Activated CD4-positive, alpha-beta T cell treated with anti-CD3 and anti-CD28 coated beads, Interleukin-10, Interleukin-2, amounts not matched to agents 100 ng/mL and 50 ng/mL, durations not matched to agents 16 hours and 8 hours (primary cell): ENCODE results near the gene SYNJ2.

Source experiments
- DNase-seq: peaks from one replicate; pipeline ENCODE4 v3.0.0-alpha.2; 2020

Gene SYNJ2

DNA sequence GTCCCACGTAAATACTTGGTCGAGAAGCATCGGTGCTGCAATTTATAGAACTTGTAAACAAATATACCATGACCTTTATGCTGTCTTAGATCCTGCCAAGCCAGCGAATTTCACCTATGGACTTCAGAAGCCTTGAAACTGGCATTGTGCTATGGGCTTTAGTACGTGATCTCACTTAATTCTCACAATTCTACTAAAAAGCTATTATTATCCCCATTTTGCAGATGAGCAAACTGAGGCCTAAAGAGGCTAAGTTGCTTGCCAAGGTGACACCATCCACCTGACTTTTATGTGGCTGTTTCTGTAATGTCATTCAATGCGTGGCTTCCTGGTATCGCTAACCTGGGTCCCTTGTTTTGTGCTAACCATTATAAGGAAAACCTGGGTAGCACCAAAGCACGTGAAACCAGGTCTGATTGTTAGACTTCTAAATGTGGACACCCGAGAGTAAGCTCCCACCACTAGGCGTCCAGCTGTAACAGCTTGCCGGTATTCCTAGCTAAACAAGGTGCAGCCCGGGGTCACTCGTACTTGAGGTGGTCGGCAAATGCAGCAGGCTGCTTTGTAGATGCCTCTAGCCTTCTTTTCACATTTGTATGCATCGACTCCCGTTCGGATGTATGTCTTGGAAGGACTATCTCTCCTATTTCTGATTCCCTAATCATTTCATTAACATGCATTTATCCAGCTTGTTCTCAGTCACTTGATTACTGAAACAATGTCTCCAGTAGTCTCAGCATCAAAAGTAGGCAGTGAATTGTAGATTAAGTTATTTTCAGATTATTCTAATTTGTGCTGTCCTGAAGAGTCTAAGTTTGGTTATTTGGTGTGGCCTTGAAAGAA lies 1.1 kb downstream of the SYNJ2 start:
- peak; percentile 14 for DNase-seq

DNA sequence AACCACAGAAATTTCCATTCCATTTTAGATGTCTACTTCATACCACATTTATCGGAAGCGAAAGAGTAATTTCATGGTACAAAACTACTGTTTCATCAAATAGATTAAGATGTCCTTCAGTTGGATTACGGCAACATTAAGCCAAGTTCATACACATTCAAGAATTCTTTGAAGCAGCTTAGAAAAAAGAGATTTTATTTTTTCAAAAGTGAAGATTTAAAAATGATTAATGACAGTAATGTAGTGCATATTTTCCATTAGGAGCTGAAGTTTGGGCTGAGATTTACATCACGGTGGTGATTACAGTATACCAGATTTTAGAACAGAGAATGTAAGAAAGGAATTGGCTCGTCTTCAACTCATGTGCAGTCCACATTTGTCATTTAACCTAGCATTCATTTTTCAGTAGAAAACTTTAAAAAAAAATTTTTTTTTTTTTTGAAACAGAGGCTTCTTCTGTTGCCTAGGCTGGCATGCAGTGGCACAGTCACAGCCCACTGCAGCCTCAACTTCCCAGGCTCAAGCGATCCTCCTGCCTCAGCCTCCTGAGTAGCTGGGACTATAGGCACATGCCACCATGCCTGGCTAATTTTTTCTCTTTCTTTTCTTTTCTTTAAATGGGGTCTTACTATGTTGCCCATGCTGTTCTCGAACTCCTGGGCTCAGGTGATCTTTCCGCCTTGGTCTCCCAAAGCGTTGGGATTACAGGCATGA lies 1.9 kb downstream of the SYNJ2 start:
- peak; percentile 8 for DNase-seq

DNA sequence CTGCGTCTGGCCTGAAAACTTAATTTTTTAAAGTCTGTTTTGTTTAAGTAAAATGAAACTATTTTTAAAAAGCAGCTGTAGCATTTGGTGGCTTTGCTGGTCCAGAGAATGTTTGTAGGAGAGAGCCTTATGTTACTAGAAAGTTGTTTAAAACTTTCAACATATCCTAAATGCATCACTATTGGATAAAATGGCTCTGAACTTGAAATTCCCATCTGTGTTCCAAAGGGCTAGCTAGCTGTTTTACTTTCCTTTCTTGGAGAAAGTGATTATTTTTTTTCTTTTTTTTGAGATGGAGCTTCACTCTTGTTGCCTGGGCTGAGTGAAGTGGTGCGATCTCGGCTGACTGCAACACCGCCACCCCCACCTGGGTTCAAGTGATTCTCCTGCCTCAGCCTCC lies 2.5 kb downstream of the SYNJ2 start:
- DNase-seq = no peak

DNA sequence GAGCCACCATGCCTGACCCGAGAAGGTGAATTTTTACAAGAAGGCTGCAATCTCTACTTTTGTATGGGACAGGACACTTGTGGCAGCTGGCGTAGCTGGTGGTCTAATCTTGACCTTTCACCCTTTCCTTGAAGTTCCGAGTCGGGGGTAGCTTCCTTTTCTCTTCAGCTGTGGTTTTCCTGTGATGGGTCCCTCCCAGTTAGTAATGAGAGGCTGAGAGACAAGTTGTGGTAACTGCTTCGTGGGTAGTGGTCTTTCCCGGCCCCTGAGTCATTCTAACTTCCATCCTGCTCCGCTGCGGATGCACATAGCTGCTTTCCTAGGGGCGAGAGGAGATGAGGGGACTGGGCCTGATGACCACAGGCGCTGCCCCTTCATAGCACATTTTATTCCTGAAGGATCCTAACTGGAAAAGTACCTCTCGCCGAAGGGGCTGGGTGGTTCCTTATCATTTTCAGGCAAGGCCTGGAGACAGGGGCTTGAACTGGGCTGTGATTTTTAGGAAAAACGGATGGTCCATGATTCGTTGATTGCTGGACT lies 3.1 kb downstream of the SYNJ2 start:
- peak; percentile 10 for DNase-seq

GRCh38 chr6:157985378-157986155 lies 3.9 kb downstream of the SYNJ2 start:
- no peak for DNase-seq

DNA sequence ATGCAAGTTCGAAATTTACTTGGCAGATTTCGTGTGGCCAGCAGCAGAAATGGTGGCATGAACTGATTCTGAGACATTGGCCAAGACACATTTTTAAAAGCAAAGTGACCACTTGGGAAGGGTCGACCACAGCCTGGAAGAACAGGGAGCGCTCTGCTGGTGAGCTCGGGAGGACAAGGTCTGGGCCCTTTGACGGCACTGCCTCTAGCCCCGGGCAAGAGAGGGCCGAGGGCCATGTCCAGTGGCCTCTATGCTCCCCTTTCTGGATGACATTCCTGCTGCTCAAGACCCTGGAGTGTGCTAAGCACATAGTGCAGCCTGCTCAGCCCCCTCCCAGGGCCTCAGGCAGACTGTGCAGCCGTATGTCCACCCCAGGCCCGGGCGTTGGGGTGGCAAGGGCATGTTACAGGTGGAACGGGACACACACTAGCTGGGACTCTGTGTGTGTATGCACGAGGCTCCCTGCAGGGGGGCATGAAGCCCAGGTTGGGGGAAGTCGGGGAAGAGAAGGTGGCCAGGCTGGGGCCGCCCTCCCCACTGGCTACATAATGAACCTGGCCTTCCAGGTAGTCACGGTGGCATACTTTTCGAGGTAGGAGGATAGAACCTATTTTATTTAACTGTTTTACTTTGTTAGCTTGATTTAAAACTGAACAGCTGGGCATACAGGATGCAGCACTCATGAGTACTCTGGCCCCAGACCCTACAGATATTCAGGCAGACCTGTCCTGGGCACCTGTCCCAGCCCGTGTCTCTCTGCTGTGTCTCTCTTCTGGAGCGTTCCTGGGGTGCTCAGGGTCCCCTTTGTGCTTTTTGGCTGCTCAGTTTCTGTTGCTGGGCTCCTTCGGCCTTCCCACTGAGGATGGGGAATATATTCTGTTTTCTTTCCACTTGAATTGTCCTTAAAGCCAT lies 6.4 kb downstream of the SYNJ2 start:
- no peak for DNase-seq

GRCh38 chr6:157988700-157989063 lies 7.0 kb downstream of the SYNJ2 start:
- no peak for DNase-seq

DNA sequence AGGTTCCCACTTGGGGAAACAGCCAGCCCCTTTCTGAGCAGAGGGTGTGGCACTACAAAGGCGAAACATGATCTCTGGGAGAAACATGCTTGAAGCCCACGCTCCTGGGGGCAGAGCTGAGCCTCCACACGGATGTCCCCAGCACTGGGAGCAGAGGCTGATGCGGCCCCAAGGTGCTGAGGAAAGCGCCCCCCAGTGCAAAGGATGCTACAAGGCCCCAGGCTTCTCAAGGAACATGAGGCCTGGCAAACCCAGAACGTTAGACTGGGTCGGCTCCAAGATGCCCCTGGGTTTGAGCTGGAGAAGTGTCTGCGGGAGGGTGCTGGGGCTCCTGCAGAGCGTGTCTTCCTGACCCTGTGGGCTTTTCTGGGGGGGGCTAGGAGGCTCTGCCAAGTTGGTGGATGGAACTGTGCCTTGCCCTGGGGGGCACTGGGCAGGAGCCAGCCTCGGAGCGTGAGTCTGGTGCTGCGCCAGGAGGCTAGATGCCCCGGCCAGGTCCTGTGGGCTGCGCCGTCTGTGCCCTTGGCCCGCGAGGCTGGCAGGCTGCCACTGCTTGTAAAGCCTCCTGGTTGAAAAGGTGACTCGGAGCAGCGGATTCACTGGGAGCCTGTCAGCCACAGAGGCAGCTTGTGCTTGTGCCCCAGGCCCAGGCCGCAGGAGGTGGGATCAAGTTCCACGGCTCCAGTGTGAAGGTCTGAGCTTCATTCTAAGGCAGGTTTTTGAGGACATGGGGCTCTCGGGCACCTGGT lies 8.1 kb downstream of the SYNJ2 start:
- no peak for DNase-seq

DNA sequence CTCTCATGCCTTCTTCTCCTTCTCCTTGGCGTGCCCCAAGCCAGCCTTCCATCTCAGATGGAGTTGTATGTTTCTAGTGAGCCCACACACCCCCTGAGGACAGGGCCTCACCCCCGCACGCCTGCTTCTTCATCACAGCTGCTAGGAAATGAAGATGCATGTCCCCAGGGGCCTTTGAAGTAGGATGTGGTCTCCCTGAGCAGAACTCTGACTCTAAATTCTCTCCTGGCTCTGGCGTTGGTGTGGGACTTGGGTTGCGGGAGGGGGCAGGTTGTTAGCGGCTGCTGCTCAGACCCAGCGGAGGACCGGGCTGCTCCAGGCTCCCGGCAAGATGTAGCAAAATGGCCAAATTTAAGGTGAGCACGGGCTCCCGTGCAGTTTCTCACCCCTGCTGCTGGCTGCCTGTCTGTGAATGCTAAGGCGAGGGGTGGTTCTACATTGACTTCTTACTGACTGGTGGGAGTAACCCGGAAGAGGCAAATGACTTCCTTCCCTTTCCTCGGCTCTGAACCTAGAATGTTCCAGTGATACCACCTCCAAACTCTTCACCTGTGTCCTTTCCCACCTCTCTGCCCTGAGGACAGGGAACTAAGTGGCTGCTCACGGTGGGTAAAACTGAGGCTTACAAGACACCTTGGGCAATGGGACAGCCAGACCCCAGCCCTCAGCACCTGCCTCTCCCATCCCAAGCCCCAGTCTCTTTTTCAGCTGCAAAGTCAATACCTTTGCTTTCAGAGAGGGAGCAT lies 8.8 kb downstream of the SYNJ2 start:
- DNase-seq = no peak

GRCh38 chr6:157991067-157991432 lies 9.4 kb downstream of the SYNJ2 start:
- no peak for DNase-seq

DNA sequence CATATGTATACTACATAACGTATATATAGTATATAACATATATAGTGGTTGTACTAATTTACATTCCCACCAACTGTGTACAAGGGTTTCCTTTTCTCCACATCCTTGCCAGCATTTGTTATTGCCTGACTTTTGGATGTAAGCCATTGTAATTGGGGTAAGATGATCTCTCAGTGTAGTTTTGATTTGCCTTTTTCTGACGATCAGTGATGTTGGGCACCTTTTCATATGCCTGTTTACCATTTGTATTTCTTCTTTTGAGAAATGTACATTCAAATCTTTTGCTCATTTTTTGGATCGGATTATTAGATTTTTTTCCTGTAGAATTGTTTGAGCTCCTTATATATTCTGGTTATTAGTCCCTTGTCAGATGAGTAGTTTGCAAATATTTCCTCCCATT lies 11.4 kb downstream of the SYNJ2 start:
- DNase-seq = no peak

DNA sequence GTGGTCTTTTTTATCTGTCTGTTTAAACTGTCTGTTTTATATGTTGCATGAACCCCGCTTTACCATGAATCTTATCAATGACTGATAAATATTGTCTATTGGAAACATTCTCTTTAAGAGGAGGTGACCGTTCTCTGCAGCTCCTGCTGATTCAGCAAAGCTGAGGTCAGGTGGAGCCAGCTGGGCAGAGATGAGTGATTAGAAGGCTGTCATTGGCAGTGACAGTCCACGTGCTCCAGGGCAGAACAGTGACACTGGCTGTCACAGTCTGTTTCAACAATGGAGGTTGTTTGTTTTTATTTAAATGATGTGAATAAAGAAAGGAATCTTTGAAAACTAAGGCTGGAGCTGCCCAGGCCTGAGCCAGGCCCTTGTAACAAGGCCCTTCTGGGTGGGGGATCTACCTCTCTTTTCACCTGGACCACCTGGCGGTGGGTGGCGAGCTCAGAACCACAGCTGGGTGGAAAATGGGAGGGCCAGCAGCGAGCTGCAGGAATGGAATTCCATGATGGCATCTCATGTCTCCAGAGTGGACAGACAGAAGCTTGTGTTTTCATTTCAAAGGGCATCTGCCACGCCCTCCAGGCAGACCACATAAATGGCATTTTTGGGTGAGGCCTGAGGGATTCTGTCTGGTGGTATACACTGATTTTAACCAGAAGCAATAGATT lies 12.6 kb downstream of the SYNJ2 start:
- DNase-seq = no peak

GRCh38 chr6:157995458-157995857 lies 13.8 kb downstream of the SYNJ2 start:
- DNase-seq = no peak

DNA sequence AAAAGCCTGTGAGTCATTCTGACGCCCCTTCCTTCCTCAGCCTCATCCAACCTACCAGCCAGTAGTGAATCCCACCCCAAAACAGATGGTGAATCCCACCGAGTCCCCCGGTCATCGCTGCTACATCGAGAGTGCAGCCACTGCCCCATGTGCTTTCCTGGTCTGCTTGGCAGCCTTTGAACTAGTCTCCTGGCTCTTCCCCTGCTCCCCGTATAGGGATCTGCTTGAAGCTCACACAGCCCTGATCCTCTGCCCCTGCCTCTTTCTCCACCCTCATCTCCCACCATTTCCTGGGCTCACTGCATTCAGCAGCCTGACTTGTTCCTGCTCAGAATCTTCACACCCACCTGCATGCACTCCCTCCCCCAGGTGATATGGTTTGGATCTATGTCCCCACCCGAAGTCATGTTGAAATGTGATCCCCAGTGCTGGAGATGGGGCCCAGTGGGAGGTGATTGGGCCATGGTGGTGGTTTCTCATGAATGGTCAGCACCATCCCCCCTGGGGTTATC lies 14.6 kb downstream of the SYNJ2 start:
- no peak for DNase-seq

GRCh38 chr6:157996918-157997702 lies 15.4 kb downstream of the SYNJ2 start:
- no peak for DNase-seq

GRCh38 chr6:157997893-157998608 lies 16.4 kb downstream of the SYNJ2 start:
- DNase-seq = no peak

DNA sequence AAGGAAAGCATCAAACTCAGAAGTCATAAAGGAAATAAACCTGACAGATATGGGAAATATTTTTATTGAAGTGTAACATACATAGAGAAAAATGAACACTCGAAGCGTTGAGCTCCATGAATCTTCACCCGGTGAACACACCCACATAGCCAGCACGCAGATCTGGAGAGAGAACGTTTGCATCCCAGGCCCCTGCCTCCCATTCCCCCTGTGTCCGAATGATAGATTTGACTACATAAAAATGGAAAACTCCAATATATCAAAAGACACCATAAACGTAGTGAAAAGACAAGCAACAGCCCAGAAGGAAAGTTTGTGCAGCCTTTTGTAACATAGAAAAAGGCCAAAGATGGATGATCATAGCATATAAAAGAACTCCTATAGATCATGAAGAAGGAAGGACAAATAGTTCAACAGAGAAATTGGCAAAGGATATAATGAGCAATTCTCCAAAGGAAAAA lies 17.1 kb downstream of the SYNJ2 start:
- no peak for DNase-seq
